Right cardiac atrium (tissue), 5 donors: ENCODE measurements around the gene SEC22A. TPM values are rescaled to one million over a fixed set of nuclear protein-coding genes. Genes with fewer than 3 reads are reported as not detected.

Experiments used
- ATAC-seq, 2 donors: fragments of 200-7000 bp; cut with Tn5 transposase; one replicate each; pipeline versions ENCODE4 v1.8.0 to v1.9.1; 2020; ENCODE audit warnings: moderate library complexity in 2 of 2, mild to moderate bottlenecking in 1 of 2
- DNase-seq, 3 donors: peaks; one replicate each; pipeline ENCODE4 v3.0.0-alpha.2; 2020
- H3K27ac ChIP-seq: one replicate; pipeline ENCODE4 v1.5.1; 2013; ENCODE audit warnings: mild to moderate bottlenecking, low read length, control low read depth, moderate library complexity
- H3K27me3 ChIP-seq: one replicate; pipeline ENCODE4 v1.6.1; 2013; ENCODE audit not compliant: control insufficient read depth, insufficient read depth
- H3K4me1 ChIP-seq: one replicate; pipeline ENCODE4 v1.6.1; 2013; ENCODE audit warnings: low read length; ENCODE audit not compliant: control insufficient read depth, insufficient read depth
- H3K4me3 ChIP-seq: one replicate; pipeline ENCODE4 v1.5.1; 2013; ENCODE audit warnings: low read length, control low read depth
- H3K9me3 ChIP-seq: one replicate; pipeline ENCODE4 v1.6.1; 2013; ENCODE audit warnings: low read length; ENCODE audit not compliant: control insufficient read depth
- WGBS: extraction: QIAGEN DNeasy Blood & Tissue Kit; methylation state at CpG from one replicate; pipeline ENCODE4 v1.1.7; 2013; 5-methylcytosine and 5-hydroxymethylcytosine counted together
- intact Hi-C, 4 donors: fragments of 100-400 bp; cut with DNase I; formaldehyde crosslinking; loops; one replicate each; pipeline versions ENCODE4 v1.11.0 to v1.14.0; 2022 to 2023
- polyA plus RNA-seq: library from polyadenylated mRNA; stranded (reverse); fragments of 200-250 nt; gene quantifications from one replicate; pipeline ENCODE4 v1.2.3, GENCODE V29; 2013
- total RNA-seq, 4 donors: library from RNA; stranded (reverse); fragmentation: NEBNext Ultra II Directional; extraction: Animal tissue kit (Norgen Biotek cat#: 25700); gene quantifications; one replicate each; pipeline ENCODE4 v1.2.1, GENCODE V29; 2021
- donor health status: healthy with polysubstance abuse.
- donor health status: DM: no; HTN: yes; CAD: no.
- donor health status: DM: no; HTN: no; CAD: no.
- donor health status: DM: no; HTN: yes; CAD: no; lungs with severe emphysema.
- donor health status: DM: yes; HTN: yes; CAD: no.

Gene SEC22A
- total and polyA plus RNA-seq, 5 donors = 7.0 to 16.7 (median 11.8) TPM

- no peak for ATAC-seq
Observed at GRCh38 chr3:123158899-123159390, 42.8 kb upstream of the SEC22A start.

GRCh38 chr3:123159926-123160635 is 41.7 kb upstream of the SEC22A start:
- intact Hi-C loops = no loop called here
- DNase-seq (no peak), ATAC-seq (no peak)
- Histone ChIP-seq H3K4me1 (no peaks in the 10 kb centered on the region), H3K9me3 (no peaks in the 10 kb centered on the region), H3K4me3 (no peak overlapping the region), H3K27me3 (no peaks in the 10 kb centered on the region), H3K27ac (no peak overlapping the region)
- 89% methylated on average over 9 of the region's 9 CpGs for WGBS

More at GRCh38 chr3:123158899-123159390, 42.8 kb upstream of the SEC22A start:
- Histone ChIP-seq H3K27ac (no peak overlapping the region), H3K4me1 (no peaks in the 10 kb centered on the region), H3K9me3 (no peaks in the 10 kb centered on the region), H3K27me3 (no peaks in the 10 kb centered on the region), H3K4me3 (no peak overlapping the region)
- DNase-seq = no peak
- WGBS = 95% methylated on average over 10 of the region's 10 CpGs
- intact Hi-C loops = no loop called here

- no peak for ATAC-seq
- H3K27me3 ChIP-seq = no peaks in the 10 kb centered on the region
- no peak overlapping the region for H3K4me3 ChIP-seq
- DNase-seq = no peak
- 95% methylated on average over 7 of the region's 7 CpGs for WGBS
- H3K27ac ChIP-seq = no peak overlapping the region
- no peaks in the 10 kb centered on the region for H3K4me1 ChIP-seq
- no peaks in the 10 kb centered on the region for H3K9me3 ChIP-seq
- intact Hi-C loops = no loop called here
Observed at GRCh38 chr3:123161167-123161566, 40.6 kb upstream of the SEC22A start.

GRCh38 chr3:123163141-123163540 is 38.6 kb upstream of the SEC22A start:
- intact Hi-C loops = no loop called here
- DNase-seq (no peak), ATAC-seq (no peak)
- Histone ChIP-seq H3K27me3 (no peaks in the 10 kb centered on the region), H3K27ac (no peak overlapping the region), H3K4me1 (no peaks in the 10 kb centered on the region), H3K4me3 (no peak overlapping the region), H3K9me3 (no peaks in the 10 kb centered on the region)
- 77% methylated on average over 4 of the region's 4 CpGs for WGBS

GRCh38 chr3:123165163-123165562 is 36.6 kb upstream of the SEC22A start:
- H3K4me3 ChIP-seq = no peak overlapping the region
- no peaks in the 10 kb centered on the region for H3K4me1 ChIP-seq
- H3K9me3 ChIP-seq = no peaks in the 10 kb centered on the region
- WGBS = 95% methylated on average over 1 of the region's 1 CpG
- intact Hi-C loops = no loop called here
- H3K27me3 ChIP-seq = no peaks in the 10 kb centered on the region
- ATAC-seq (no peak), DNase-seq (no peak)
- H3K27ac ChIP-seq = no peak overlapping the region

GRCh38 chr3:123167686-123168085 is 34.1 kb upstream of the SEC22A start:
- Histone ChIP-seq H3K27ac (no peak overlapping the region), H3K4me3 (no peak overlapping the region), H3K9me3 (no peaks in the 10 kb centered on the region), H3K27me3 (no peaks in the 10 kb centered on the region), H3K4me1 (no peaks in the 10 kb centered on the region)
- intact Hi-C loops = no loop called here
- ATAC-seq = no peak
- DNase-seq = no peak
- WGBS = 100% methylated on average over 2 of the region's 2 CpGs

- Histone ChIP-seq H3K27me3 (no peaks in the 10 kb centered on the region), H3K4me1 (no peaks in the 10 kb centered on the region), H3K27ac (no peak overlapping the region), H3K9me3 (no peaks in the 10 kb centered on the region), H3K4me3 (no peak overlapping the region)
- ATAC-seq = no peak
- intact Hi-C loops = no loop called here
- DNase-seq = no peak
Observed at GRCh38 chr3:123168122-123168521, 33.6 kb upstream of the SEC22A start.

- H3K9me3 ChIP-seq = no peaks in the 10 kb centered on the region
- WGBS = 89% methylated on average over 2 of the region's 2 CpGs
- ATAC-seq (no peak), DNase-seq (no peak)
- no peak overlapping the region for H3K27ac ChIP-seq
- no peak overlapping the region for H3K4me3 ChIP-seq
- H3K4me1 ChIP-seq = no peaks in the 10 kb centered on the region
- H3K27me3 ChIP-seq = no peaks in the 10 kb centered on the region
- intact Hi-C loops = no loop called here
Observed at GRCh38 chr3:123168605-123169004, 33.1 kb upstream of the SEC22A start.

- intact Hi-C loops = no loop called here
- Histone ChIP-seq H3K27ac (no peak overlapping the region), H3K27me3 (no peaks in the 10 kb centered on the region), H3K4me3 (no peak overlapping the region), H3K4me1 (no peaks in the 10 kb centered on the region), H3K9me3 (no peaks in the 10 kb centered on the region)
- ATAC-seq (no peak), DNase-seq (no peak)
- WGBS = 73% methylated on average over 5 of the region's 5 CpGs
Observed at GRCh38 chr3:123169492-123169929, 32.2 kb upstream of the SEC22A start.

- H3K9me3 ChIP-seq = no peaks in the 10 kb centered on the region
- H3K27ac ChIP-seq = no peak overlapping the region
- DNase-seq = no peak
- no peak overlapping the region for H3K4me3 ChIP-seq
- no peaks in the 10 kb centered on the region for H3K4me1 ChIP-seq
- no peak for ATAC-seq
- H3K27me3 ChIP-seq = no peaks in the 10 kb centered on the region
- WGBS = 46% methylated on average over 2 of the region's 2 CpGs
- intact Hi-C loops = no loop called here
Observed at GRCh38 chr3:123169930-123170329, 31.8 kb upstream of the SEC22A start.

GRCh38 chr3:123180791-123181190 is 21.0 kb upstream of the SEC22A start:
- DNase-seq (no peak), ATAC-seq (no peak)
- Histone ChIP-seq H3K9me3 (no peaks in the 10 kb centered on the region), H3K27me3 (no peaks in the 10 kb centered on the region), H3K4me1 (no peaks in the 10 kb centered on the region), H3K4me3 (no peak overlapping the region), H3K27ac (no peak overlapping the region)
- intact Hi-C loops = no loop called here
- 91% methylated on average over 5 of the region's 5 CpGs for WGBS

GRCh38 chr3:123186695-123187094 is 15.0 kb upstream of the SEC22A start:
- Histone ChIP-seq H3K9me3 (no peaks in the 10 kb centered on the region), H3K4me3 (no peak overlapping the region), H3K27me3 (no peaks in the 10 kb centered on the region), H3K27ac (no peak overlapping the region), H3K4me1 (no peaks in the 10 kb centered on the region)
- intact Hi-C loops = no loop called here
- ATAC-seq (no peak), DNase-seq (no peak)
- WGBS = 57% methylated on average over 2 of the region's 2 CpGs
